GM20000 (cell line): ENCODE results near the gene TEX12.

Source experiments
- DNase-seq: peaks from one replicate; pipeline ENCODE4 v3.0.0; 2012; ENCODE audit warnings: low spot score
- TF ChIP-seq, protein P1 (sequence below): IDR thresholded peaks from 2 replicates; pipeline ENCODE4 v1.5.1; 2012; ENCODE audit warnings: mild to moderate bottlenecking, control low read depth; ENCODE audit errors: extremely low read depth, missing control alignments

Gene TEX12

DNA sequence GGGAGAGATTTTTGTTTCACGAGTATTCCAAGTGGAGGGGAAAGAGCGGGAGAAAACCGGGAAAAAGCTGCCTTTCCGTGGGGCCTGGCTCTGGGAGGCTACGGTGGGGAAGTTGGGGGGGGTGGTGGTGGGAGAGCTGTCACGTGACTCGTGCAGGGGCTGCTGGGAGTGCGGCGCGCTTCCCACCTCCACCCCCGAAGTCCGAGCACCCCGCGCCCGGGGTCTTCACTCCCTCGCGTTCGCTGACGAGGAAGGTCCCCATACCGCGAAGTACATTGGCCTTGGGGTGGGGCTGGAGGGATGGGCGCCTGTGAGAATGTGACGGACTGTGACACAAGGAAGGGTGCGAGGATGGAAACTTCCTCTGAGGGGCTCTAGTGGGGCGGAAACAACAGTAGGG lies at the start of gene TEX12:
TSS of gene TEX12 (plus strand) at position 228 of the 400 bp plus-strand sequence. CDS start 1,897 bp downstream, outside the sequence.
- no peak for DNase-seq
- TF ChIP-seq, protein P1, sequence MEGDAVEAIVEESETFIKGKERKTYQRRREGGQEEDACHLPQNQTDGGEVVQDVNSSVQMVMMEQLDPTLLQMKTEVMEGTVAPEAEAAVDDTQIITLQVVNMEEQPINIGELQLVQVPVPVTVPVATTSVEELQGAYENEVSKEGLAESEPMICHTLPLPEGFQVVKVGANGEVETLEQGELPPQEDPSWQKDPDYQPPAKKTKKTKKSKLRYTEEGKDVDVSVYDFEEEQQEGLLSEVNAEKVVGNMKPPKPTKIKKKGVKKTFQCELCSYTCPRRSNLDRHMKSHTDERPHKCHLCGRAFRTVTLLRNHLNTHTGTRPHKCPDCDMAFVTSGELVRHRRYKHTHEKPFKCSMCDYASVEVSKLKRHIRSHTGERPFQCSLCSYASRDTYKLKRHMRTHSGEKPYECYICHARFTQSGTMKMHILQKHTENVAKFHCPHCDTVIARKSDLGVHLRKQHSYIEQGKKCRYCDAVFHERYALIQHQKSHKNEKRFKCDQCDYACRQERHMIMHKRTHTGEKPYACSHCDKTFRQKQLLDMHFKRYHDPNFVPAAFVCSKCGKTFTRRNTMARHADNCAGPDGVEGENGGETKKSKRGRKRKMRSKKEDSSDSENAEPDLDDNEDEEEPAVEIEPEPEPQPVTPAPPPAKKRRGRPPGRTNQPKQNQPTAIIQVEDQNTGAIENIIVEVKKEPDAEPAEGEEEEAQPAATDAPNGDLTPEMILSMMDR: no peak

GRCh38 chr11:112118176-112118575 lies 49.0 kb upstream of the TEX12 start:
- DNase-seq: no peak
- TF ChIP-seq, protein P1: no peak

DNA sequence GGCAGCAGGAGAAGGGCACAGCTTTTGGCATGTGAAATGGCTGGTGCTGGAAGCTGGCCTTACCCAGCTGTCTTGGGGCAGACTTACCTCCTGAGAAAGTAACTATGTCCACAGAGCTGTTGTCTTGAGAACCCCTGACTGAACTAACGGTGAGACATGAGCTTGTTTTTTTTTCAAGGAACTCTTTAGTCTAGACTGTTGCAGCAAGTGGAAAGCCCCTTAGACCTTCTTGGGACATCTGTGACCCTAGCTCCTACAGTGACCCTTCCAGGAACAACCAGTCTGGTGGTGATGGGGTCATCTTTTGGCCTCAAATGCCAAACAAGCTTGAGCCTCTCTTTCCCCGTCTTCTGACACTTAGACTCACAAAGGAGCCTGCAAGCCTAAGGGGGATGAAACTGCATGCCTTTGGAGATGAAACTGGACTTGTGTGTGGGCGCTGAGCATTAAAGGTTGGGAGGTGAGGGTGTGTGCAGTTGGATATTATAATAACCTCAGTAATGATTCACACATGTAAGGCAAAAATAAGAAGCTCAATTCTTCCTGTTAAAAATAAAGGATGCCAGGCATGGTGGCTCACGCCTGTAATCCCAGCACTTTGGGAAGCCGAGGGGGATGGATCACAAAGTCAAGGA lies 45.1 kb upstream of the TEX12 start:
- TF ChIP-seq, protein P1: no peak
- no peak for DNase-seq

DNA sequence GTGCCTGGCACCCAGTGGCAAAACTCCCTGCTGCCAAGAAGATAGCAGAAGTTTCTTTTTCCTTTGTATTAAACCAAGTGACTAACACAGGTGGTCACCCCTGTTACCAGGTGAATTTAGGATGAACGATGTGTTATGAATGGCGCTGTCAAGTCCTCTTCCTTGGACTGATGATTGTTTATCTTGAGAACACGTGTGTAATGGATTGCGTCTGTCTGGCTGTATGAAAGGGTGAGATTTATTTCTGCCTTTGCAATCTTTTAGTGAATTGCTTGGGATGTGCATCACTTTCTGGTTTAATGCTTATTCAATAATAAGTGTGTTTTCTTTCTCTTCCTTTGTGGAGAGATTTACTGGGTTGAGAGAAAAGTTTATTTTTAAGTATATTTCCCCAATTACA lies 44.0 kb upstream of the TEX12 start:
- DNase-seq: no peak
- TF ChIP-seq, protein P1: no peak

DNA sequence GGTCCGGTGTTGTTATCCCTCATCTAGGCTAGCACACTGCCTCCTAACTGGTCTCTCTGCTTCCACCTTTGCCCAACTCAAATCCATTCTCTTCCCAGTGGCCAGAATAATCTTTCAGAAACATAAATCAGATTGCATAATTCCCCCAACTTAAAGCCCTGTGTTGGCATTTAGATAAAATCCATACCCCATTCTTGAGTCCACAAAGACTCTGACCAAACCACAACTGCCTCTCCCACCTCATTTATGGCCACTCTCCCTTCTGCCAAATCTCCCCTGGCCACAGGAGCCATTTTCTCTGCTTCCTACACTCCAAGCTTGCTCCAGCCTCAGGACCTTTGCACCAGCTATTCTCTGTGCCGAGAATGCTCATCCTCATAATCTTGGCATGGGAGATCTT lies 40.1 kb upstream of the TEX12 start:
- TF ChIP-seq, protein P1: no peak
- DNase-seq: no peak

GRCh38 chr11:112128483-112129121 lies 38.6 kb upstream of the TEX12 start:
- no peak for DNase-seq
- TF ChIP-seq, protein P1: no peak

DNA sequence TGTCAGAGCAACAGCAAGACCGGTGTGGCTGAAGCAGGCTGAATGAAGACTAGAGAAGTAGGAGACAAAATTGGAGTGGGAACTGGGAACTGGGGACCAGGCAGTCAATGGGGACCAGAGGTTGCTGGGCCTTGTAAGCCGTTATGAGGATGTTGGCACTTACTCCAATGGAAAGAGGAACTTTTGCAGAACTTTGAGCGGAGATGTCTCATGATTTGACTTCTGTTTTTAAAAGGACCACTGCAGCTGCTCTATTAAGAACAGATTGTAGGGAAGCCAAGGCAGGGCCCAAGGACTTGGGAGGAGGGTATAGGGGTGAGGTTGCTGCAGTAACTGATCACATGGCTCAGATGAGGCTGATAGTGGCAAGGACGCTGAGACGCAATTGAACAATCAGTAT lies 37.5 kb upstream of the TEX12 start:
- TF ChIP-seq, protein P1: no peak
- no peak for DNase-seq
